Endothelial cell of umbilical vein (primary cell): ENCODE results near the gene CD3G. TPM values are rescaled to one million over a fixed set of nuclear protein-coding genes. Genes with fewer than 3 reads are reported as not detected.

Experiments used
- BruUV-seq: library from RNA; stranded (reverse); fragments of 400-500 nt; replicated peaks from 2 replicates; lab custom pipeline; 2021; lab: Mats Ljungman, UMichigan
- CTCF ChIA-PET: fragments of 300-600, 350-600 bp; sonication (Branson Sonifier 250); formaldehyde crosslinking; loops from one replicate; lab custom pipeline; 2021; ENCODE audit warnings: antibody characterized with exemption, inconsistent platforms; lab: Charles Lee
- POLR2A ChIA-PET: fragments of 300-600, 350-600 bp; sonication (Branson Sonifier 250); formaldehyde crosslinking; loops from one replicate; lab custom pipeline; 2021; ENCODE audit warnings: antibody characterized with exemption, inconsistent platforms; lab: Charles Lee
- DNase-seq: peaks from one replicate; pipeline ENCODE4 v3.0.0-alpha.2; 2011; ENCODE audit warnings: low read depth, low spot score
- FAIRE-seq: peaks from 2 replicates; lab custom pipeline; 2011; peaks lifted over from hg19 to GRCh38; lab: Jason Lieb, UNC
- H2AFZ ChIP-seq: 2 replicates; pipeline ENCODE4 v1.6.0; 2012; ENCODE audit warnings: low read depth, low read length, control low read depth, inconsistent platforms
- H3K27ac ChIP-seq: 2 replicates; pipeline ENCODE4 v1.5.1; 2011; ENCODE audit warnings: low read depth, mild to moderate bottlenecking, control low read depth, low read length, moderate library complexity; ENCODE audit not compliant: insufficient read depth
- H3K27me3 ChIP-seq, 2 experiments: 2 replicates each; pipeline versions ENCODE4 v1.6.0 to v1.6.1; 2011; ENCODE audit warnings: low read length in 2 of 2, mixed read lengths in 1 of 2; ENCODE audit not compliant: control insufficient read depth in 2 of 2, insufficient read depth in 2 of 2
- H3K36me3 ChIP-seq, 2 experiments: 2 replicates in 1 of 2; 3 replicates in 1 of 2; pipeline ENCODE4 v1.5.1; 2011; ENCODE audit warnings: low read length in 2 of 2, mild to moderate bottlenecking in 1 of 2, moderate library complexity in 1 of 2; ENCODE audit not compliant: control insufficient read depth in 2 of 2, insufficient read depth in 2 of 2; ENCODE audit errors: extremely low read depth in 1 of 2
- H3K4me1 ChIP-seq: 3 replicates; pipeline ENCODE4 v1.5.1; 2011; ENCODE audit warnings: mild to moderate bottlenecking, low read length; ENCODE audit not compliant: control insufficient read depth, insufficient read depth; ENCODE audit errors: extremely low read depth
- H3K4me2 ChIP-seq: 2 replicates; pipeline ENCODE4 v1.6.1; 2011; ENCODE audit warnings: low read length, control low read depth, mixed read lengths; ENCODE audit not compliant: insufficient read depth
- H3K4me3 ChIP-seq, 3 experiments: fragments of 200-600 bp in 1 of 3; sonication (generic), shearing (Covaris generic) in 1 of 3; replicated peaks in 1 of 3; 2 replicates each; pipeline ENCODE4 v1.5.1; 2011 to 2016; ENCODE audit warnings: control low read depth in 3 of 3, low read length in 3 of 3, mild to moderate bottlenecking in 2 of 3, inconsistent platforms in 1 of 3, low read depth in 1 of 3, moderate library complexity in 1 of 3; ENCODE audit not compliant: insufficient read depth in 1 of 3
- H3K79me2 ChIP-seq: 2 replicates; pipeline ENCODE4 v1.6.0; 2012; ENCODE audit warnings: low read length, inconsistent platforms; ENCODE audit not compliant: control insufficient read depth, insufficient read depth
- H3K9ac ChIP-seq: replicated peaks from 2 replicates; pipeline ENCODE3; 2011; ENCODE audit warnings: low read length, control low read depth; ENCODE audit not compliant: insufficient read depth; ENCODE audit errors: extremely low read depth
- H3K9me1 ChIP-seq: replicated peaks from 3 replicates; pipeline ENCODE4 v1.6.0; 2011; ENCODE audit warnings: mild to moderate bottlenecking, low read length; ENCODE audit not compliant: control insufficient read depth, insufficient read depth; ENCODE audit errors: extremely low read depth
- H3K9me3 ChIP-seq: replicated peaks from 2 replicates; pipeline ENCODE4 v1.5.1; 2012; ENCODE audit warnings: low read length, inconsistent platforms; ENCODE audit not compliant: control insufficient read depth, insufficient read depth
- H4K20me1 ChIP-seq: replicated peaks from 2 replicates; pipeline ENCODE3; 2011; ENCODE audit warnings: mild to moderate bottlenecking, low read length; ENCODE audit not compliant: control insufficient read depth, insufficient read depth; ENCODE audit errors: extremely low read depth
- EZH2 ChIP-seq: IDR thresholded peaks from 2 replicates; pipeline ENCODE4 v1.6.1; 2012; ENCODE audit warnings: borderline replicate concordance, low read depth, mild to moderate bottlenecking, moderate library complexity, low read length, inconsistent platforms; ENCODE audit not compliant: severe bottlenecking
- JUN ChIP-seq: IDR thresholded peaks from 2 replicates; pipeline ENCODE4 v1.6.1; 2011; ENCODE audit warnings: borderline replicate concordance, low read depth; ENCODE audit not compliant: insufficient read length, insufficient read depth
- MAX ChIP-seq: IDR thresholded peaks from 2 replicates; pipeline ENCODE4 v1.6.1; 2011; ENCODE audit not compliant: insufficient read depth, insufficient read length
- POLR2A ChIP-seq: IDR thresholded peaks from 2 replicates; pipeline ENCODE4 v1.6.1; 2012; ENCODE audit warnings: low read depth, mild to moderate bottlenecking, control low read depth, low read length
- POLR2AphosphoS5 ChIP-seq: IDR thresholded peaks from 2 replicates; pipeline ENCODE4 v1.6.1; 2012; ENCODE audit warnings: low read depth, mild to moderate bottlenecking, control low read depth, low read length, moderate library complexity; ENCODE audit not compliant: insufficient read depth
- dilution Hi-C: fragments of 300-500 bp; cut with MboI; formaldehyde crosslinking; loops from one replicate; pipeline ENCODE4 v1.15.0; 2019; ENCODE audit warnings: low sequenced_read_pairs; ENCODE audit not compliant: extremely low pct_ligation_motif_present
- intact Hi-C: fragments of 100-400 bp; cut with micrococcal nuclease; formaldehyde crosslinking; loops from one replicate; pipeline ENCODE4 v1.10.0; 2022
- polyA plus RNA-seq, 4 experiments: library from polyadenylated mRNA; depleted of rRNA in 3 of 4; stranded (reverse) in 3 of 4; unstranded in 1 of 4; fragments of >200 nt; gene quantifications; 2 replicates each; pipeline versions ENCODE4 v1.2.1 to v1.2.3, GENCODE V29; 2011 to 2012; ENCODE audit warnings: missing spikeins in 1 of 4
- total RNA-seq: library from RNA; stranded (reverse); gene quantifications from 2 replicates; pipeline ENCODE4 v1.2.3, GENCODE V29; 2021
- TF ChIP-seq, protein P1 (sequence below), 2 donors: IDR thresholded peaks; 1 replicate in 1 of 2; 2 replicates in 1 of 2; pipeline ENCODE4 v1.5.1; 2011; ENCODE audit warnings: low read length in 2 of 2, mild to moderate bottlenecking in 2 of 2, moderate library complexity in 2 of 2, control low read depth in 1 of 2, inconsistent platforms in 1 of 2, low read depth in 1 of 2; ENCODE audit not compliant: insufficient read depth in 1 of 2; ENCODE audit errors: extremely low read depth in 1 of 2

CD3G gene
- total and polyA plus RNA-seq, 2 donors (not counting 3 experiments of a cell fraction or from before 2014, with no cell fraction given), result not detected

GRCh38 chr11:118358071-118358470 is 13.9 kb downstream of the CD3G start:
- H3K27ac ChIP-seq, result no peak overlapping the region
- no peak for FAIRE-seq
- no peaks in the 10 kb centered on the region for H3K9me1 ChIP-seq
- CTCF ChIA-PET, result interaction anchor here (2.5 to 2.9 kb wide), 2 partner anchors 62 to 159 kb away, joined by 10 to 14 read pairs; no protein-coding TSS in a partner anchor
- dilution Hi-C loops, result no loop called here
- no peak overlapping the region for H2AFZ ChIP-seq
- no peak overlapping the region for H3K4me2 ChIP-seq
- DNase-seq, result no peak
- peaks cover 6% of the 10 kb centered on the region for H3K4me1 ChIP-seq
- no peak overlapping the region for H3K4me3 ChIP-seq
- no TSS peak for BruUV-seq
- peaks cover 20% of the 10 kb centered on the region for H3K79me2 ChIP-seq
- H4K20me1 ChIP-seq, result no peaks in the 10 kb centered on the region
- H3K9me3 ChIP-seq, result no peaks in the 10 kb centered on the region
- H3K36me3 ChIP-seq, result no peaks in the 10 kb centered on the region
- intact Hi-C loops, result no loop called here
- no peaks in the 10 kb centered on the region for H3K27me3 ChIP-seq
- no peak overlapping the region for H3K9ac ChIP-seq
- POLR2A ChIA-PET, result no interaction called here
- TF ChIP-seq, protein P1, sequence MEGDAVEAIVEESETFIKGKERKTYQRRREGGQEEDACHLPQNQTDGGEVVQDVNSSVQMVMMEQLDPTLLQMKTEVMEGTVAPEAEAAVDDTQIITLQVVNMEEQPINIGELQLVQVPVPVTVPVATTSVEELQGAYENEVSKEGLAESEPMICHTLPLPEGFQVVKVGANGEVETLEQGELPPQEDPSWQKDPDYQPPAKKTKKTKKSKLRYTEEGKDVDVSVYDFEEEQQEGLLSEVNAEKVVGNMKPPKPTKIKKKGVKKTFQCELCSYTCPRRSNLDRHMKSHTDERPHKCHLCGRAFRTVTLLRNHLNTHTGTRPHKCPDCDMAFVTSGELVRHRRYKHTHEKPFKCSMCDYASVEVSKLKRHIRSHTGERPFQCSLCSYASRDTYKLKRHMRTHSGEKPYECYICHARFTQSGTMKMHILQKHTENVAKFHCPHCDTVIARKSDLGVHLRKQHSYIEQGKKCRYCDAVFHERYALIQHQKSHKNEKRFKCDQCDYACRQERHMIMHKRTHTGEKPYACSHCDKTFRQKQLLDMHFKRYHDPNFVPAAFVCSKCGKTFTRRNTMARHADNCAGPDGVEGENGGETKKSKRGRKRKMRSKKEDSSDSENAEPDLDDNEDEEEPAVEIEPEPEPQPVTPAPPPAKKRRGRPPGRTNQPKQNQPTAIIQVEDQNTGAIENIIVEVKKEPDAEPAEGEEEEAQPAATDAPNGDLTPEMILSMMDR (IDR thresholded peaks at IDR 0.05; ENCODE audit: extremely low read depth in 1 of 2, insufficient read depth in 1 of 2, low read depth in 1 of 2, low read length in 2 of 2), result no peak
- no peak for TF ChIP-seq MAX

- H3K9me1 ChIP-seq, result no peaks in the 10 kb centered on the region
- CTCF ChIA-PET, result no interaction called here
- POLR2A ChIA-PET, result no interaction called here
- H3K4me2 ChIP-seq, result peak within 1 kb of the TSS; percentile 19
- TF ChIP-seq JUN, result peak; percentile 63
- TF ChIP-seq POLR2A, result peak; percentile 97
- TF ChIP-seq POLR2AphosphoS5, result peak; percentile 93
- no peak for TF ChIP-seq EZH2
- H3K9ac ChIP-seq, result peak within 1 kb of the TSS; percentile 62
- no peaks in the 10 kb centered on the region for H3K36me3 ChIP-seq
- peaks cover 24% of the 10 kb centered on the region for H3K79me2 ChIP-seq
- DNase-seq, result peak; percentile 84
- intact Hi-C loops, result no loop called here
- H3K27ac ChIP-seq, result no peak within 1 kb of the TSS
- peak within 1 kb of the TSS; percentile 81 for H2AFZ ChIP-seq
- H3K4me1 ChIP-seq, result peaks cover 6% of the 10 kb centered on the region
- H3K4me3 ChIP-seq, result peak within 1 kb of the TSS; percentile 20 to 71 (median 48)
- dilution Hi-C loops, result no loop called here
- H3K27me3 ChIP-seq, result no peaks in the 10 kb centered on the region
- no peaks in the 10 kb centered on the region for H4K20me1 ChIP-seq
- no peaks in the 10 kb centered on the region for H3K9me3 ChIP-seq
- no TSS peak for BruUV-seq
- peak; percentile 96 for FAIRE-seq
These were observed 15.3 kb downstream of the CD3G start, which contains the start of gene UBE4A for GRCh38 chr11:118359295-118359958. Gene UBE4A (plus strand): TSS chr11:118359600. CDS start chr11:118365081, 5,481 bp downstream.
